ENCODE data around the gene GCAT.

DNA sequence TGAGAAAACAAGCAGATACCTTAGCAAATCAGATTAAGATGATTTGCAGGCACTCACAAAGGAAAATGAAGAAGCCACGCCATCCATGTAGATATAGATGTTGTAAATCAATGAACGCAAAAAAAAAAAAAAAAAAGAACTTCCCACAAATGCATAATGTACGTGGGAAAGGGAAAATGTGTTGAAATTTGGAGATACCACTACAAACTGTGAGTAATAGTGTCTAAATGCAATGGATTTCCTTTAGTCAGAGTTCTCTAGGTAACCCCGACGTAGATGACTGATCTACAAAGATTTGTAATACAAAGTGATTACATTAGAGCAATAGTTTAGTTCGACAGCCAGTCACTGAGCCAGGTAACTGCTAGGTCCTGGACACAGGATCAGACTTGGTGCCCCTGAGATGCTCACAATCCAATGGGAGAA lies 37.2 kb downstream of the GCAT start:
- TF ChIP-seq CTCF (IDR thresholded peaks at IDR 0.05 in 2 of 3, conservative IDR thresholded peaks at IDR 0.05 in 1 of 3; ENCODE audit: control insufficient read depth in 2 of 3, extremely low read depth in 1 of 3, insufficient read depth in 1 of 3, low read depth in 3 of 3, low read length in 3 of 3) (no peak), ELK1 (IDR thresholded peaks at IDR 0.05; ENCODE audit: low read depth, low read length) (no peak), EP300 (IDR thresholded peaks at IDR 0.05; ENCODE audit: borderline replicate concordance in 1 of 2, control insufficient read depth in 1 of 2, low read depth in 2 of 2, low read length in 2 of 2) (no peak), USF2 (IDR thresholded peaks at IDR 0.05; ENCODE audit: borderline replicate concordance, low read depth, low read length) (no peak), ZBTB33 (IDR thresholded peaks at IDR 0.05) (no peak)

Measured in GM12878 (cell line).